NCI-H2029 treated with DMSO at 0.1 percent for 48 hours (cell line): ENCODE results near the gene PALLD.

ENCODE experiments used
- DNase-seq: peaks from one replicate; lab custom pipeline; 2025; lab: John Stamatoyannopoulos, UW

The PALLD gene

GRCh38 chr4:168623011-168623410 is 126.2 kb downstream of the PALLD start:
- no peak for DNase-seq

DNA sequence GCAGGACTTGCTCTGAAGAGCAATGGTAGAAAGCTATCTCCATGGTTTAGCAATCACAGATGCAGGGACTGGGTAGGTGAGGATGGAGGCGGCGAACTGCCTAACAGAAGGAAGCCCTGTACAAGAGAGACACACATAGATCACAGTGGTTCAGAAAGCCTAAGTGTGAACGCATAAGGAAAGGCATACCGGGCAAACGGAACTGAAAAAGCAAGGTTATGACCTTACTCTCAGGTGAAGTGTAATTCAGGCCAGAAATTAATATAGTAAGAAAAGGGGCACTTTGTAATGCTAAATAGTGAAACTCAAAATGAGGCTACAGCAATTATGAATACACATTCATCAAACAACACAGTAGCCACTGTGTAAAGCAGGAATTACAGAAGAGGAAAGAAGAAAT is 126.6 kb downstream of the PALLD start:
- no peak for DNase-seq

DNA sequence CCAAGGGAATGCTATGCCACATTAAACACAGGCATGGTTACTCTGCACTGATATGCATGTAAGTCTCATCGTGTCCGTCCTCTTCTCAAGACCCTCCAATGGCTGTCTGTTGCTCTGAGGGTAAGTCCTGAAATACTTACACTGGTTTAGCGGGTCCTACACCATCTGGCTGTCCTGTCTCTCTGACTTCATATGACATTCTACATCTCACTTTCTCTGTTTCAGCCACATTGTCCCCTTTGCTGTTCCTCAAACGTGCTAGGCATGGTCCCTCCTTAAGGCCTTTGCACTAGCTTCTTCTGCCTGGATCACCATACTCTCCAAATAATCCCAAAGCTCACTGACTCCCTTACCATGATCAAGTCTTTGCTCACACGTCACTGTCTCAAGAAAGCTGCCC is 131.4 kb downstream of the PALLD start:
- DNase-seq: no peak

DNA sequence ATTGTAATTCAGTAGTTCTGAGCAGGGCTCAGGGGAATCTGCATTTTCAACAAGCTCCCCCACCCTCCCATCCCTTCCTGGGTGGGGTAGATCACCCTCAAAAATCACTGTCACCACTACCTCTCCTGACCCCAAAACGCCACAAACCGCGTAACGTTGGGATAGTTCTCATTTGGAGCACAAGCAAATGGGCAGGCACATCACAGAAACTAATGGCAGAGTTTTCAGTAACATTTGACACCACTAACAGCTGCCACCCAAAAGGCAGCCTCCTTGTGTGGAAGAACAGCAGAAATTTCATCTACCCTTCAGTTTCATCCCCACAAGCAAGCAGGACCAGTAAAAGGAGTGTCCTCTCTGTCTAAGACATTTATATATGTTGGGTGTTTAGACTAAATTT is 132.7 kb downstream of the PALLD start:
- DNase-seq: no peak

GRCh38 chr4:168630445-168631187 is 133.8 kb downstream of the PALLD start:
- DNase-seq: no peak

DNA sequence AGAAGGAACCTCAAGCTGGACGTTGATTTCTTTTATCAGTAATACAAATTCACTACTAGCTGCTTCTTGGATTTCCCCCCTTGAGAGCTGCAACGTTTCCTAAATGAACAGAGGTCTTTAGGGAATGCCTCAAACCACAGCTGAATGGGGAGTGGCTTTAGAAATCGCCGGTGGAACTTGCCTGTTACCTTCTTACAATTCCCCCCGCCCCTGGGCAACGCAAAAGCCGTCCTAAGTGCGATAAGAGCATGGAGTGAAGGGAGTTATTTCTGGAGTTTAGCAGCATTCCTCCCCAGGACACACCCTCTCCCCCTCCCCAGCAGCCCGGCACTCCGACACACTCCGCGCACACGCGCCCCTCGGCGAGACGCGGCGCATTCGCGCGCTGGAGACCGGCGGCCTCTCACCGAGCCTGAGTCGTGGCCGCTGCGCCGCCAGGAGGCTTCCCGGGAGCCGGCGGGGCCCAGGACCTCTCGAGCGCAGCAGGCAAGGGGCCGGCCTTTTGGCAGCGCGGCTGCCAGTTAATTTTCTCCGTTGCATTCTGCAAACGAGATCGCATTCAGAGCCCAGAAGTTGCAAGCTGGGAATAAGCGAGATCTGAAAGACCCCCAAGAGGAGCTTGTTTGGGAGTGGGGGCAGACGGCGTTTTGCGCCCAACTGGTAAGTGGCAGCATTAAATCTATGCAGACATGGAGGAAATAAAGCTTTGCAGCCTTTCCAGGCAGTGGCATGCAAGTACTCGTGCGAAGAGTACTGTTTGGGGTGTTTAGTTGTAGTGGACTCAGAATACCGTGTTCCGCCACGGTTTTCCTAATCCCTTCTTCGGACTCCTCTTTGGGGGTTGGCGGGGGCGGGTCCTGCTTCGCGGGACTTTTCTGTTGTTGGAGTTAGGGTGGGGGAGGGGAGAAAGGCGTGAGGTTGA is 134.7 kb downstream of the PALLD start:
- DNase-seq: no peak

- DNase-seq: peak; percentile 18
Measured at GRCh38 chr4:168632301-168632725, 135.5 kb downstream of the PALLD start.

GRCh38 chr4:168633064-168633463 is 136.2 kb downstream of the PALLD start:
- no peak for DNase-seq

GRCh38 chr4:168633496-168633895 is 136.6 kb downstream of the PALLD start:
- no peak for DNase-seq

- no peak for DNase-seq
Measured at GRCh38 chr4:168634276-168634802, 137.5 kb downstream of the PALLD start.

DNA sequence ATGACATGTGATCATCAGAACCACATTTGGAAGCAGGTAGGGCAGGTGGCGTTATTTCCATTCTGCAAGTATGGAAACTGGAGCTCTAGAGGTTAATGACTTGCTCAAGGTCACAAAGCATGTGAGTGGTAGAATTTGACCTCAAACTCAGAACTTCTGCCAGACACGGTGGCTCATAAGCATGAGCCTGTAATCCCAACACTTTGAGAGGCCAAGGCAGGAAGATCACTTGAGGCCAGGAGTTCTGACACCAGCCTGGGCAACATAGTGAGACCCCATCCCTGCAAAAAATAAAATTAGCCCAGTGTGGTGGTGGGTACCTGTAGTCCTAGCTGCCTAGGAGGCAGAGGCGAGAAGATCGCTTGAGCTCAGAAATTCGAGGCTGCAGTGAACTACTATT is 139.2 kb downstream of the PALLD start:
- DNase-seq: no peak

GRCh38 chr4:168636506-168637196 is 139.8 kb downstream of the PALLD start:
- DNase-seq: no peak

DNA sequence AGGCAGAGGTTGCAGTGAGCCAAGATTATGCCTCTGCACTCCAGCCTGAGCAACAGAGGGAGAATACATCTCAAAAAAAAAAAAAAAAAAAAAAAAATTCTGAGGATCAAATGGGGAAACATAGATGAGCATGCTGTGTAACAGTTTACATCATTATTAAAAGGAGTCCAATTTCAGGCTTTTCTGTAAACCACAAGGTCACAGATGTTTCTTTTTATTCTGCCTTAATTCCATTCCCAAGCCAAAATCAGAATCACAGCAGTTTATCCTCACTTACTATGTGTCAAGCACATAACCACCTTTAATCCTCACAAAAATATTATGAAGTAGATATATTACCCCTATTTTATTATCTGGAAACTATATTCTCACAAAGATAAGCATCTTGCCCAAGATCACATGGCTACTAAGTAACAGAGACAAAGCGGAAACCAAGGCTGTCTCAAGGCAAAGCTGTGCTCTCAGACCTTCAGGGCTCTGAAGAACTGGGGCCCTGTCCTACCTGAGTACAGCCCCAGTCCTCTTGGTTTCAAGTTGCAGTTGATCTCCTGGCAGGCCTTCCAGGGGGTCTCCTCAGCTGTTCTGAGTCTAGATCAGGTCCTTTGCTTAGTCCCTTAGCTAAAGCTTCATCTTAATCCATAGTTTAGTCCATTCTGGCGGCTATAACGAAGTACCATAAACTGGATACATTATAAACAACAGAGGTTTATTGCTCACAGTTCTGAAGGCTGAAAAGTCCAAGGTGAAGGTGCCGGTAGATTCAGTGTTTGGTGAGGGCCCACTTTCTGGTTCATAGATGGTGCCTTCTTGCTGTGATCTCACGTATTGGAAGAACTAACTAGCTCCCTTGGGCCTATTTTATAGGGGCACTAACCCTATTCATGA is 141.3 kb downstream of the PALLD start:
- DNase-seq: no peak

GRCh38 chr4:168639914-168640313 is 143.1 kb downstream of the PALLD start:
- DNase-seq: no peak

GRCh38 chr4:168641811-168642140 is 144.9 kb downstream of the PALLD start:
- no peak for DNase-seq

DNA sequence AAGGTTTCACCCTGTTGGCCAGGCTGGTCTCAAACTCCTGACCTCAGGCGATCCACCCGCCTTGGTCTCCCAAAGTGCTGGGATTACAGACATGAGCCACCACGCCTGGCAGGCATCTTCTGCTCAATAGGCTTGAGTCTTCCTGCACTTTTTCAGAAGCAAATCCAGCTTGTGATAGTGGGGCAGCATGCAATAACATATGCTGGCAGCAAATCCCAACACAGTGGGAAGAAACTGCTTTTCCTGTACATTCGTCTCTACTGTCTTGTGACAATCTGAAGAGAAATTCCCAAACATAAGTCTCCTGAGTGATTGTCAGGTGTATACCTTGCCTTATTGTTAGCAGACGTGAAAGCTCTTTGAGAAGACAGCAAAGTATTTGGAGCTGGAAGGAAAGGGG is 145.7 kb downstream of the PALLD start:
- DNase-seq: no peak

DNA sequence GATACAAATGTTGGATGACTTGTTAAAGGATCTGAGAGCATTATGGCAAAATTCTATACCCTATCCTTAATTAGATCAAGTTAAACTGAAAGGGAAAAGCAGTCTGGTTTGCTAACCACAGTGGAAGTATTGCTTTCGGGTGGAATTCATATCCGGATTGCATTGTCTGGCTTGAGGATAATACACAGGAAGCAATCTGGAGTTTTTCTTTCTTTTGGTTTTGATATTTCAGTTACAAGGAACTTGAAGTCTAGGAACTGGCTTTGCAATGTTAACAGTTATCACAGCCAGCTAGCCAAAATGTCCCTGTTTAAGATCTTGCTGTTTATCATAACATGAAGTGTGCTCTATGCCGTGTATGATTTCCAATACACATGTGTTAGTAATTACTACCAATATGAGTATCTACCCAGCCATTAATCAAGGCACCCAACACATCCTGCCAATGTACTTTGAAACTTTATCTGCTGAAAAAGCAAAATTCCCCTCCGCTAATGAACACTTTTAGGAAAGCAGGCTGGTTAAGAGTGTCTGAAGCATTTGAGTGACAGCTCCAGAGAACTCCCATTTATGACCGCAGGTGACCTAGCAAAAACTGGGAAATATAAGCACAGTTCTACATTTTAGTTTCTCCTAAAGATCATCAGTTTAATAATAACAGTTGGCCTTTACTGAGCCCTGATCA is 146.4 kb downstream of the PALLD start:
- DNase-seq: no peak

DNA sequence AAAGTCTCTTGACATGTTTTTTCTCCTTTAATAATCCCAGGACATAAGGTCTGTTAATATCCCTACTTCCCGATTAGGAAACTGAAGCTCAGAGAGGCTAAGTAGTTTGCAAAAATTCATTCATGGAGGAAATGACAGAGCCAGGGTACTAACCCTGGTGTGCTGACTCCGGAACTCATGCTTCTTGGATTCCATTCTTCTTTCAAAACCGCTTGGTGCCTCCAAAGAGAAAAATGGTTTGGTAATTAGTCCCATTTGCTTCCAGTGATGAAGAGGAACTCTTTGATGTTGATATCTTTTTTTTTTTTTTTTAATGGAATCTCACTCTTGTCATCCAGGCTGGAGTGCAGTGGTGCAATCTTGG is 146.9 kb downstream of the PALLD start:
- no peak for DNase-seq

DNA sequence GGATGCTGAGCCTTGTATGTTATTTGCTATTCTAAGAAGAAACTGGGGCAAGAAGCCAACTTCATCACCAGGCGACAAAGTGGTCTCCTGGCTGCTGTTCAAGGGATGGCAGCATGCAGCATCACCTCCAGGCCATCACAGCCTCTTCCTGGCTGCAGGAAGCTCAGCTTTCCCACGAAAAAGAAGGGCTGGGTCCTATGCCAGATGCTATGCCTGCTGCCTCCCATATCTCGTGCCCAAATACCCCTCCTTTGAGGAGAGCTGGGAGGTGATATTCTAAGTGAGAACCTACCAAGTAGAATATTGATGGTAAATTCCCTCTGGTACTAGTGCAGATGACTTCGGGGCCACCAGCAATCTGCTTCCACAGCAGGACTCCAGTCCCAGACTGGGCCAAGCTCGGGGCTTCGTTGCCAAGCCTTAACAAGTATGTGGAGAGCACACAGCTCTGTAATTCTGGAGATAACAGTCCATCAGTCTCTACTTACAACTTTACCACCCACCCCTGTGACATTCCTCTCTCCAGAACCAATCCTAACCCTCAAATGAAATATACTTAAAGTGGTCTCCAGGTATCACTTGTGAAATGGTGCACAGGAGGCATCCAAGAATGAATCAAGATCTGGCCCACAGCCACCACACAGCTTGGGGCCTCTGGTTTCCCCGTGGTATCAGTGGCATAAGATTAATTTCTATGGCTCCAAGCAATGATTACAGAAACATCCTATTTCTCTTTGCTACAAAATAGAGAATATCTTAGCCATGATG is 149.3 kb downstream of the PALLD start:
- DNase-seq: no peak
